ENCODE data around the gene CISD3. TPM values are rescaled to one million over a fixed set of nuclear protein-coding genes. Genes with fewer than 3 reads are reported as not detected.

CISD3 gene
- total RNA-seq, 1 donor from 2014 or later: 5.6 TPM

- H3K4me1 Mint-ChIP-seq: peaks cover 48% of the 10 kb centered on the region
- H3K27ac Mint-ChIP-seq: peak overlapping the region; percentile 98
- H3K9me3 Mint-ChIP-seq: no peaks in the 10 kb centered on the region
Measured at GRCh38 chr17:38741461-38741860, 11.3 kb downstream of the CISD3 start.

GRCh38 chr17:38741921-38742410 lies 11.8 kb downstream of the CISD3 start:
- peak overlapping the region; percentile 32 for H3K4me3 Mint-ChIP-seq
- peaks cover 52% of the 10 kb centered on the region for H3K4me1 Mint-ChIP-seq

More at GRCh38 chr17:38741461-38741860, 11.3 kb downstream of the CISD3 start:
- no peak overlapping the region for H3K4me3 Mint-ChIP-seq
- no peaks in the 10 kb centered on the region for H3K27me3 Mint-ChIP-seq (ENCODE audit: low read depth)
- no peak for TF ChIP-seq CTCF (IDR thresholded peaks at IDR 0.05; ENCODE audit: unreplicated experiment)
- no peak for DNase-seq (ENCODE audit: low spot score in 2 of 2, unreplicated experiment in 2 of 2)
- H3K36me3 Mint-ChIP-seq: peaks cover 4% of the 10 kb centered on the region

GRCh38 chr17:38742411-38743308 lies 12.5 kb downstream of the CISD3 start:
- Mint-ChIP-seq H3K27ac (peak overlapping the region; percentile 98), H3K4me1 (peaks cover 52% of the 10 kb centered on the region), H3K4me3 (peak overlapping the region; percentile 32), H3K36me3 (peaks cover 4% of the 10 kb centered on the region), H3K27me3 (ENCODE audit: low read depth) (no peaks in the 10 kb centered on the region), H3K9me3 (no peaks in the 10 kb centered on the region)
- DNase-seq (ENCODE audit: low spot score in 2 of 2, unreplicated experiment in 2 of 2): peak in 1 of 2 experiments; percentile 79
- TF ChIP-seq CTCF (IDR thresholded peaks at IDR 0.05; ENCODE audit: unreplicated experiment): no peak

More at GRCh38 chr17:38741921-38742410, 11.8 kb downstream of the CISD3 start:
- Mint-ChIP-seq H3K9me3 (no peaks in the 10 kb centered on the region), H3K27me3 (ENCODE audit: low read depth) (no peaks in the 10 kb centered on the region), H3K27ac (peak overlapping the region; percentile 98), H3K36me3 (peaks cover 4% of the 10 kb centered on the region)
- no peak for TF ChIP-seq CTCF (IDR thresholded peaks at IDR 0.05; ENCODE audit: unreplicated experiment)
- no peak for DNase-seq (ENCODE audit: low spot score in 2 of 2, unreplicated experiment in 2 of 2)

- Mint-ChIP-seq H3K36me3 (no peaks in the 10 kb centered on the region), H3K9me3 (no peaks in the 10 kb centered on the region), H3K27me3 (ENCODE audit: low read depth) (no peaks in the 10 kb centered on the region), H3K4me1 (peaks cover 52% of the 10 kb centered on the region), H3K4me3 (peak overlapping the region; percentile 30), H3K27ac (peak overlapping the region; percentile 98)
- TF ChIP-seq CTCF (IDR thresholded peaks at IDR 0.05; ENCODE audit: unreplicated experiment): no peak
- DNase-seq (ENCODE audit: low spot score in 2 of 2, unreplicated experiment in 2 of 2): no peak
Measured at GRCh38 chr17:38743556-38744171, 13.5 kb downstream of the CISD3 start.

- H3K4me1 Mint-ChIP-seq: peaks cover 64% of the 10 kb centered on the region
- no peak for DNase-seq (ENCODE audit: low spot score in 2 of 2, unreplicated experiment in 2 of 2)
Measured at GRCh38 chr17:38745545-38745944, 15.4 kb downstream of the CISD3 start.

More at GRCh38 chr17:38745545-38745944, 15.4 kb downstream of the CISD3 start:
- Mint-ChIP-seq H3K9me3 (no peaks in the 10 kb centered on the region), H3K27ac (peak overlapping the region; percentile 86), H3K36me3 (no peaks in the 10 kb centered on the region), H3K27me3 (ENCODE audit: low read depth) (no peaks in the 10 kb centered on the region), H3K4me3 (peak overlapping the region; percentile 91)
- no peak for TF ChIP-seq CTCF (IDR thresholded peaks at IDR 0.05; ENCODE audit: unreplicated experiment)
